ENCODE results near the gene MBD5.

MBD5 gene

DNA sequence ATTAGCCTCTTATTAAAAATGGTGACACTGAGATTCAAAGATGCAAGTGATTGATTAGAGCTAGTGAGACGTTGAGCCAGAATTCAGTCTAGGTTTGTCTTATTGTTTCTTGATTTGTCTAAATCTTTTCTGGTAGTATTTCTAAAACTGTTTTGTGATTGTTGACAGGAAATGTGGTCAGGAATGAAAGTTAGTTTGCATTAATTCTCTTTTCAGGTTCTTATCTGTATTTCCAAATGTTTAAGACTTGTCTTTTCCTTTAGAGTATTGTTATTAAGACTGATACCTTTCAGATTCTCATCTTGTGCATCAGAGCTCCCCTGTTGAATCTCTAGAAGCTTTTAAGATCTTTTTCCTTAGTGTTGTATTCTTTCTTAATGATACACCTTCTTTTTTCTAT is 89.3 kb downstream of the MBD5 start:
- Histone ChIP-seq H3K36me3 (ENCODE audit: control insufficient read depth, insufficient read depth, low read length) (no peaks in the 10 kb centered on the region), H2AFZ (no peak overlapping the region), H3K4me3 (ENCODE audit: low read depth, low read length) (no peak overlapping the region), H3K4me2 (ENCODE audit: low read length) (no peak overlapping the region), H3K27me3 (ENCODE audit: control insufficient read depth, insufficient read depth, low read length) (no peaks in the 10 kb centered on the region), H3K79me2 (peaks cover 4% of the 10 kb centered on the region), H3K4me1 (no peaks in the 10 kb centered on the region), H3K27ac (no peak overlapping the region), H3K9ac (no peak overlapping the region), H3K9me3 (ENCODE audit: control insufficient read depth, low read length) (no peaks in the 10 kb centered on the region)
- TF ChIP-seq, protein P1, sequence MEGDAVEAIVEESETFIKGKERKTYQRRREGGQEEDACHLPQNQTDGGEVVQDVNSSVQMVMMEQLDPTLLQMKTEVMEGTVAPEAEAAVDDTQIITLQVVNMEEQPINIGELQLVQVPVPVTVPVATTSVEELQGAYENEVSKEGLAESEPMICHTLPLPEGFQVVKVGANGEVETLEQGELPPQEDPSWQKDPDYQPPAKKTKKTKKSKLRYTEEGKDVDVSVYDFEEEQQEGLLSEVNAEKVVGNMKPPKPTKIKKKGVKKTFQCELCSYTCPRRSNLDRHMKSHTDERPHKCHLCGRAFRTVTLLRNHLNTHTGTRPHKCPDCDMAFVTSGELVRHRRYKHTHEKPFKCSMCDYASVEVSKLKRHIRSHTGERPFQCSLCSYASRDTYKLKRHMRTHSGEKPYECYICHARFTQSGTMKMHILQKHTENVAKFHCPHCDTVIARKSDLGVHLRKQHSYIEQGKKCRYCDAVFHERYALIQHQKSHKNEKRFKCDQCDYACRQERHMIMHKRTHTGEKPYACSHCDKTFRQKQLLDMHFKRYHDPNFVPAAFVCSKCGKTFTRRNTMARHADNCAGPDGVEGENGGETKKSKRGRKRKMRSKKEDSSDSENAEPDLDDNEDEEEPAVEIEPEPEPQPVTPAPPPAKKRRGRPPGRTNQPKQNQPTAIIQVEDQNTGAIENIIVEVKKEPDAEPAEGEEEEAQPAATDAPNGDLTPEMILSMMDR (IDR thresholded peaks at IDR 0.05), result no peak

DNA sequence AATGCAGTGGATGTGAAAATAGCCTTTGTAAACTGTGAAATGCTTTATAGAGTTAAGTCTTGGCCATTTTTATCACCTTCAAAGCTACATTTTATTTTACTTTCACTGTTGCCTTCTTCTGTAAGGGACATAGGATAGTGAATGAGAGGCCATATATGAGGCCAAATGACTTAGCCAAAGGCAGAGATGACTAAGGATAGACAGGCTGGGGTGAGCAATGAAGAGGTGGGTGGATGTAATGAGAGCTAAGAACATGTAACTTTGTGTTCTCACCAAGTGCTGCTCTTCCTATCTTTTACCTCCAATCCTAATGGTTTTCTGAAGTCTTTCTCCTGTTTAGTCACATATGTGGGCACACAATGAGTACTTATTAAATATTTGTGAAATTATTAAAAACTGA is 101.9 kb downstream of the MBD5 start:
- Histone ChIP-seq H3K27me3 (ENCODE audit: control insufficient read depth, insufficient read depth, low read length) (no peaks in the 10 kb centered on the region), H3K9me3 (ENCODE audit: control insufficient read depth, low read length) (no peaks in the 10 kb centered on the region), H3K36me3 (ENCODE audit: control insufficient read depth, insufficient read depth, low read length) (no peaks in the 10 kb centered on the region), H3K79me2 (no peaks in the 10 kb centered on the region), H3K4me3 (ENCODE audit: low read depth, low read length) (no peak overlapping the region), H3K27ac (no peak overlapping the region), H3K9ac (no peak overlapping the region), H3K4me1 (no peaks in the 10 kb centered on the region), H2AFZ (no peak overlapping the region), H3K4me2 (ENCODE audit: low read length) (no peak overlapping the region)
- TF ChIP-seq, protein P1 (IDR thresholded peaks at IDR 0.05), result no peak

DNA sequence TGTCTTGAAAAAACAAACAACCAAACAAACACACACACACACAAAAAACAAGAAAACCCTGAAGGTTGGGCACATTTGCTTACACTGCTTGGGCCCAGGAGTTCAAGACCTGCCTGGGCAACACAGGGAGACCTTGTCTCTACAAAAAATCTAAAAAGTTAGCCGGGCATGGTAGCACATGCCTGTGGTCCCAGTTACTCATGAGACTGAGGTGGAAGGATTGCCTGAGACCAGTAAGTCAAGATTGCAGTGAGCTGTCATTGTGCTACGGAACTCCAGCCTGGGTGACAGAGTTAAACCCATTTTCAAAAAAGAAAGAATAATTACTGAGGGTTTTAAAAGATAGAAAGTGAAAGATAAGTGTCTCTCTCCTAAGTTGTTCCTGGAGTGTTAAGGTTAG is 103.4 kb downstream of the MBD5 start:
- Histone ChIP-seq H3K27me3 (ENCODE audit: control insufficient read depth, insufficient read depth, low read length) (no peaks in the 10 kb centered on the region), H3K79me2 (no peaks in the 10 kb centered on the region), H2AFZ (no peak overlapping the region), H3K36me3 (ENCODE audit: control insufficient read depth, insufficient read depth, low read length) (no peaks in the 10 kb centered on the region), H3K4me3 (ENCODE audit: low read depth, low read length) (no peak overlapping the region), H3K9me3 (ENCODE audit: control insufficient read depth, low read length) (no peaks in the 10 kb centered on the region), H3K27ac (no peak overlapping the region), H3K9ac (no peak overlapping the region), H3K4me2 (ENCODE audit: low read length) (no peak overlapping the region), H3K4me1 (no peaks in the 10 kb centered on the region)
- TF ChIP-seq, protein P1 (IDR thresholded peaks at IDR 0.05), result no peak

DNA sequence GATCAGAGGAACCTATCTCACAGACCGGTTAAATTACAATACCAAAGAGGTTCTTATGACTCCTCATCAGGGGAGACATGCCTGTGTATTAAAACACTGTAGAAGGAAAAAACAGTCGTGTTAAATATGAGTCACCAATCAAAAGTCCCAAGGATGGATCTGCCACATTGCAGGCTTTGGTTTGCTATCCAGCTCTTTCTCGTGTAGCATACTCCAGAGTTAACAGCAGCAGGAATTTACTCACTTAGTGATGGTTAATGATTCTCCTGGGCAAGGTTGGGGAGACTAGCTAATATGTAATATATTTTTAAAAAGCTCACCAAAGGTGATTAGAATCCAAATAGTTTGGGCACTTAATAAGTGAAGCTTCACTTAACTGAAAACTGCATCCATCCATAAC is 109.7 kb downstream of the MBD5 start:
- H3K27me3 ChIP-seq (ENCODE audit: control insufficient read depth, insufficient read depth, low read length), result no peaks in the 10 kb centered on the region
- no peaks in the 10 kb centered on the region for H3K4me1 ChIP-seq
- H3K9me3 ChIP-seq (ENCODE audit: control insufficient read depth, low read length), result no peaks in the 10 kb centered on the region
- no peak overlapping the region for H3K4me2 ChIP-seq (ENCODE audit: low read length)
- H3K27ac ChIP-seq, result no peak overlapping the region
- no peak overlapping the region for H3K4me3 ChIP-seq (ENCODE audit: low read depth, low read length)
- TF ChIP-seq, protein P1 (IDR thresholded peaks at IDR 0.05), result no peak
- H3K79me2 ChIP-seq, result peaks cover under 1% of the 10 kb centered on the region
- H2AFZ ChIP-seq, result no peak overlapping the region
- H3K36me3 ChIP-seq (ENCODE audit: control insufficient read depth, insufficient read depth, low read length), result no peaks in the 10 kb centered on the region
- H3K9ac ChIP-seq, result no peak overlapping the region

DNA sequence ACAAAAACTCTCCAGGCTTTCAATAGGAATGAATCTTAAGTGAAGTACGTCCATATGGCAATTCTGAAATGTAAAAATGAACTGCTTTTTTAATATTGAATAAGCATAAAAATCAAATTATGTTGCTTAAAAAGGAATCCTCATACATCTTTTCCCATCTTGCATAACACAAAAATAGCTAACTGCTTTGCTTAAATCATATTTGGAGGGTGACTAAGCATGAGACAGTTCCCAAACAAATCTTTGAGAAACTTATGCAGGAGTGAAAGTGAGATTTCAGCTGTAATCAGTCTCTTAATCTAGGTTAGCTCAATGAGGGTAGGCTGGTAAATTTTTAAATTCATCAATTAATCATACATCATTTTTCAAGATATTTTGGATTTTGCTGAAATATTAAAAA is 111.5 kb downstream of the MBD5 start:
- no peaks in the 10 kb centered on the region for H3K27me3 ChIP-seq (ENCODE audit: control insufficient read depth, insufficient read depth, low read length)
- no peak overlapping the region for H2AFZ ChIP-seq
- H3K79me2 ChIP-seq, result peaks cover 7% of the 10 kb centered on the region
- H3K4me1 ChIP-seq, result no peaks in the 10 kb centered on the region
- H3K4me2 ChIP-seq (ENCODE audit: low read length), result no peak overlapping the region
- no peak overlapping the region for H3K4me3 ChIP-seq (ENCODE audit: low read depth, low read length)
- no peaks in the 10 kb centered on the region for H3K36me3 ChIP-seq (ENCODE audit: control insufficient read depth, insufficient read depth, low read length)
- H3K27ac ChIP-seq, result no peak overlapping the region
- TF ChIP-seq, protein P1 (IDR thresholded peaks at IDR 0.05), result no peak
- H3K9ac ChIP-seq, result no peak overlapping the region
- H3K9me3 ChIP-seq (ENCODE audit: control insufficient read depth, low read length), result no peaks in the 10 kb centered on the region
